Activated gamma-delta T cell treated with anti-CD3 and anti-CD28 coated beads, Interleukin-2, amount 50 U/mL, for 16 hours (primary cell): ENCODE measurements around the gene ADCY3.

ENCODE experiments used
- DNase-seq: peaks from one replicate; pipeline ENCODE4 v3.0.0-alpha.2; 2020; ENCODE audit warnings: low read depth

ADCY3 gene

DNA sequence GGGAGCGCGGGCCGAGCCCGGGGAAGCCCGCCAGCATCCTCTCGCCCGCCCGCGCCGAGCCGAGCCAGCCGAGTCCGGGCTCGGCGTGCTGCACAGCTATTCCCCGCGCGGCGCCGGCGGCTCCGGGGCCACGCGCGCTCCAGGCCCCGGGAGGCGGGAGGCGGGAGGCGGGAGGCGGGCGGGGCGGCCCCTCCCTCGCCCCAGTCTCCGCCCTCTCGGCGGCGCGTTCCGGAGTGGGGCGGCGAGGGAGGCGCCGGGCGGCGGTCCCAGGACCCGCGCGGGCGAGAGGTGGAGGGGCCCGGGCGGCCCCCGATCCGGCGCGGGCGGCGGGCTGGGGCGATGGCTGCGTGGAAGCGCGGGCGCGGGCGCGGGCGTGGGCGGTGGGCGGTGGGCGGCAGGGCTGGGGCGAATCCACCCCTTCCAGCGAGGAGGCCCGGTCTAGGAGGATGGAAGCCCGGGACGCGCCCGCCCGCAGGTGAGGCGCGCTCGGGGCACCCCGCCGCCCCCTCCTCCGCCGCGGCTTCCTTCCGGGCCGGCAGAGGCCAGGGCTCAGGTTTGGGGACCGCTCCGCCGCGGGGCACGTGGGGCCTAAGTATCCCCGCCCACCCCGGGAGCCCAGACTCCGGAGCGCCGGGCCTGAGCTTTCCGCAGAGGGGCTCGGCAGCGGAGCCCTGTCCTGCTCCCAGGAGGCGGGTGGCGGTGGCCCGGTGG is at the start of gene ADCY3:
Gene ADCY3 (minus strand): TSS at position 140 of the 711 bp plus-strand sequence. CDS start 1,250 bp downstream, outside the sequence.
- peak; percentile 42 for DNase-seq

DNA sequence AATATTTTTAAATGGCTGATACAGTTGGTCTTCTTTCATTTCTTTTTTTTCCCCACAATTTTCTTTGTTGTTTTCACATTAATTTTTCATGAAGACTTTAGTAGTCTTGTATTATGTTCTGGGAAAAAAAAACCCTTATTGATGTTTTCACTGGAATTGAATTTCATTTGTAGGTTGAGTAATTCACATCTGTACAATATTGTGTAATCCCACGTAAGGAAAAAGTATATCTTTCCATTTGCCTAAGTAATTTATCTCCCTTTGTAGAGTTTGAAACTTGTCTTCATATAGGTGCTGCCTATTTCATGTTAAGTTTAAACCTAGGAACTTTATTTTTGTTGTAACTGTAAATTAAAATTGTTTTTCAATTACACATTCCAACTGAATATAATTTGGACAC is 49.7 kb upstream of the ADCY3 start:
- no peak for DNase-seq

DNA sequence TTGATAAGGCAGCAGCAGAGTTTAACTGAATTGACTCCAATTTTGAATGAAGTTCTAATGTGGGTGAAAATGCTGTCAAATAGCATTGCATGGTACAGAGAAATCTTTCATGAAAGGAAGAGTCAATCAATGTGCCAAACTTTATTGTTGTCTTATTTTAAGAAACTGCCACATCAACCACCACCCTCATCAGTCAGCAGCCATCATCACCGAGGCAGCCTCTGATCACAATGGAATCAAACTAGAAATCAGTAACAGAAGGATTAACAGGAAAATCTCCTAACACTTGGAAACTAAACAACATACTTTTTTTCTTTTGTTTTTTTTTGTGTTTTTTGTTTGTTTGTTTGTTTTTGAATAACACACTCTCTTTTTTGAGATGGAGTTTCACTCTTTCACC is 41.9 kb upstream of the ADCY3 start:
- DNase-seq = no peak

GRCh38 chr2:24959761-24960160 is 39.7 kb upstream of the ADCY3 start:
- no peak for DNase-seq

- no peak for DNase-seq
These were observed 38.4 kb upstream of the ADCY3 start for GRCh38 chr2:24958411-24958935.

GRCh38 chr2:24957976-24958375 is 37.9 kb upstream of the ADCY3 start:
- DNase-seq = no peak

DNA sequence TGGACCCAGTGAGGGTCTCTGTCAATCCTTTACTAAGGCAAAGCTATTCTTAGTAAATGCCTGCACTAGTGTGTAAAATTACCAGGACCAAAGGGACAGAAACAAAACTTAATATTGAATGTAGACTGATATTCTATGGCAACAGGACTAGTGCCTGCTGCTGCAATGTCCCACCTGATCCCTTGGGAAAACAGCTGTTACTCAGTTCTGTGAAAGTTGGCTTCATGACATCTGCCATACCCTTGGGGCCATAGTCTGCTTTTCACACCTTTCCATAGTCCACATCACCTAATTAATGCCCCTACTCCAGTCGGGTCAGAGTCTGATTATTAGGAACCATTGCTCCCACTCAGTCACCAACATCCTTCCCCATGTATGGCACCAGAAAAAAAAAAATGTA is 37.2 kb upstream of the ADCY3 start:
- DNase-seq = no peak

- no peak for DNase-seq
These were observed 35.9 kb upstream of the ADCY3 start for GRCh38 chr2:24955921-24956320.

- DNase-seq = no peak
These were observed 35.2 kb upstream of the ADCY3 start for GRCh38 chr2:24955232-24955631.

GRCh38 chr2:24950102-24950501 is 30.1 kb upstream of the ADCY3 start:
- DNase-seq = no peak

- no peak for DNase-seq
These were observed 28.5 kb upstream of the ADCY3 start for GRCh38 chr2:24948506-24948905.

DNA sequence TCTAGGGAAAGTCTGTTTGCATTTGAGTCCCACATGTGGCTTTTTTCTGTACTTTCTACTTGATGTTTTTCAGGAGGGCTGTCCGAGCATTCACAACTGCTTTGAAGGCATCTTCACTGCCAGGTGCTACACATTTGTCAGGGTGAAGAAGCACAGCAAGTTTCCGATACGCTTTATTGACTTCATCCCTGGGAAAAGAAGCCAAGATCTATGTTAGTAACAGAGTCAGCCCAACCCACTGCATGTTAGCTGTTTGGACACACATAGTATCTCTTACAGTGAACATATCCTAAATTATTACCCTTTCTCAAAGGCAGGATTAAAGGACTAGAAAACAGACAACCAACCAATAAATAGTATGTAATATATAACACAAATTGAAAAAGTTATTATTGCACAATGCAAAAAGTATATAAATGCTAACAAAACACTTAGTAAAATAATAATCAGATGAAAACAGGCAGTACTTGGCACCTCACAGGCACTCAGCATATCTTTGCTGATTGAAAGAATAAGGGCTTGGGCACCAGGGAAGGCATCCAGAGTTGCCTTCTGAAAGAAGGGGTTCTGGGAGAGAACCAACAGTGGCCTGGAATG is 27.6 kb upstream of the ADCY3 start:
- DNase-seq = no peak

GRCh38 chr2:24945907-24946306 is 25.9 kb upstream of the ADCY3 start:
- no peak for DNase-seq

DNA sequence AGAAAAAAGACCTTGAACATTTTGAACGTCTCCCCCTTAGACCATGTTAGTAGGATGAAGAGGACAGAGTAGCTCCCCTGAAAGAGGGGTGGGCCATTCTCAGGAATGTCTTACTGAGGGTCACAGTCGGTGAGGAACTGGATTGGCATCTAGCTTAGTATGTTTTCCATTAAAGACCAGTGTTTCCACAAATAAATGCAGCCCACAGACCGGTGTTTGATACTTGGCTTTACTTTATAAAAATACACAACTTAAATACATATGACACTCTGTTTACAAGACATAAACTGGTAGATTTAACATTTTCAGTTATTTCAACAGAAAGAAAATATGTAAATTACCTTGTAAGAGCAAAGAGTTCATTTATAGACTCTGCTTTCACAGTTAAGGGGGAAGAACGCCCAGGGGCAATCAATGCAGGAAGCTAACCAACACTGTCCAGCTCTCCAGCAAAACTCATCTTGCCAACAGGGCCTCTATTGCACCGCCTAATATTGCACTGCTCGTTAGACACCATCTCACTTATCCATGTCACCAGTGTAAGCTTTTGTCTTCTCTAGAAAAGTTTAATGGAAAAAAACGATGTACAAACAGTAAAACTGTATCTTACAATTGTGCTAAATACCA is 23.5 kb upstream of the ADCY3 start:
- DNase-seq = no peak

DNA sequence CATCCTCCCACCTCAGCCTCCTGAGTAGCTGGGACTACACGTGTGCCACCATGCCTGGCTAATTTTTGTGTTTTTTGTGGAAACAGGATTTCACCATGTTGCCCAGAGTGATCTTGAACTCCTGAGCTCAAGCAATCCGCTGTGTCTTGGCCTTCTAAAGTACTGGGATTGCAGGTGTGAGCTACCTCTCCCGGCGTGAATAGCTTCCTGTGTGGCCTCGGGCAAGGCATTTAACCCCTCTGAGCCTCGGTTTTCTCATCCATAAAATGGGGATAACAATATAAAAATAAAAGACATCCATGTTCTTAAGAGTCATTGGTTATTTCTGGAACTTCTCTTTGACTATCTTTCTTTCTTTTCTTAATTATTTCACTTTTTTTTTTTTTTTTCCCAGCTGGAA is 19.3 kb upstream of the ADCY3 start:
- DNase-seq = no peak

GRCh38 chr2:24937236-24937635 is 17.2 kb upstream of the ADCY3 start:
- no peak for DNase-seq

DNA sequence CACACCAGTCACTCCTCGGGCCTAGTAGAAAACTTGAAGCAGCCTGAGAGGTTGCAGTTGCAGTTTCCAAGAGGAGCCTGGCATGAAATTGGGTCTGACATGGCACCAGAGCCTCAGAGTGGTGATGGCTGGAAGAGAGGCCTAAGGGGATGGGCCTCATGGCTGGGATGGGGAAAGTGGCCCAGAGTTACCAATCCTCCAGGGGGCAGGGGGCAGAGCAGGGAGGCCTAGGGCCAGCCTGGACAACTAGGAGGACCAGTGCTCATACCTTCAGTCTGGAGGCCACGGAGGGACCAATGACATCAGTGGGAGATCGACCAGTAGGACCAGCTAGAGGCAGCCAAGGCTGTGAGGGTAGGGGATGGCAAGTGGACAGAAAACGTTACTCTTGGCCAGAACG is 15.1 kb upstream of the ADCY3 start:
- DNase-seq = no peak

- DNase-seq = no peak
These were observed 12.7 kb upstream of the ADCY3 start for GRCh38 chr2:24932715-24933114.

DNA sequence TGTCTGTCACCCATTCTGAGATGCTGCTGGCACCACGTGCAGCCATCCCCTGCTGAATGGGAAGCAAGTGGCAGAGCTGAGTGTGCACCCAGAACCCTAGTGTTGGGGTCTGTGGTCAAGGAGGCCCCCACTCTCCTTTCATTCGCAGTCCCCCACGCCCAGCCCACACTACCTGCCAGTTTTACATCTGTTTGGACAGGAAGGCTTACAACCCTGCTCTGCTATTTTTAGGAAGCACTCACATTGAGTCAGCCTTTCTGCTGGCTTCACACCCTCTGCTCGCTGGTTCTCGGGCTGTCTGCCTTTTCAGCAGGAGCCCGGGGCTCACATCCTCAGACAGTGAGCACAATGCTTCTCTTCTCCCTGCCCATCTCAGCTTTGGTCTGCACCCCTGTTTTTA is 10.7 kb upstream of the ADCY3 start:
- DNase-seq = no peak

DNA sequence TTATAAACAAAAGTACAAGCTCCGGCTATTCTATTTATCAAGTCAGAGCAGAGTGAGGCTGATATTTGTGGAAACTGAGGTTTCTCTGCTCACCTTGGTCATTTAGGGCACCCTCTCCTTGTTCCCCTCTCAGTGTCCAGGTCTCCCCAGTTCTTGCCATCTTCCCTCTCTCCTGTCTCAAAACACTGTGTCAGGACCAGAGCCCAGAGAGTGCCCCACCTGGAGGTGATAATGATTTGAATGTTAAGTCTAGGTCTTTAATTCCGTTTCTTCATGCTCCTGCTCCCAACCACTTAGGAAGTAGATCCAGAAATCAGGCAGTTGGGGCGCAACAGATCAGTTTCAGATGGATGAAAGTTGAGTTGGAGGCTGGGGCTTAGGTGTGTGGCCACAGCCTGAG is 9.2 kb upstream of the ADCY3 start:
- no peak for DNase-seq

DNA sequence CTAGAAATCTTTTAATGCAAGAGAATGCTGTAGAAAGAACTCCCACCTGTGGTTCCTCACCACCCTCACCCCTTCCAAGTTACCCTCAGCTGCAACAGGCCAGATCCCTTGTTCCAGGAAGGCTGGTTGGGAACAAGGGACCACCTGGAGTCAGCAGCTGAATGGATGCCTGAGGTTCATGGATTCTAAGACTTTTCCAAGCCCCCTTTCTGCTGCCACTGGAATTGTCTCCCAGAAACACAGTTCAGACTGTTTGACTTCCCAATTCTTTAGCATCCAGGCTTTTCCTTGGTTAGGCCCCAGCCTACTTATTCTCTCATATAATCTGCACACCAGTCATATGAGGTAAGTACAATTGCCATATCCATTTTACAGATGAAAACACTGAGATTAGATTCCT is 8.0 kb upstream of the ADCY3 start:
- no peak for DNase-seq

DNA sequence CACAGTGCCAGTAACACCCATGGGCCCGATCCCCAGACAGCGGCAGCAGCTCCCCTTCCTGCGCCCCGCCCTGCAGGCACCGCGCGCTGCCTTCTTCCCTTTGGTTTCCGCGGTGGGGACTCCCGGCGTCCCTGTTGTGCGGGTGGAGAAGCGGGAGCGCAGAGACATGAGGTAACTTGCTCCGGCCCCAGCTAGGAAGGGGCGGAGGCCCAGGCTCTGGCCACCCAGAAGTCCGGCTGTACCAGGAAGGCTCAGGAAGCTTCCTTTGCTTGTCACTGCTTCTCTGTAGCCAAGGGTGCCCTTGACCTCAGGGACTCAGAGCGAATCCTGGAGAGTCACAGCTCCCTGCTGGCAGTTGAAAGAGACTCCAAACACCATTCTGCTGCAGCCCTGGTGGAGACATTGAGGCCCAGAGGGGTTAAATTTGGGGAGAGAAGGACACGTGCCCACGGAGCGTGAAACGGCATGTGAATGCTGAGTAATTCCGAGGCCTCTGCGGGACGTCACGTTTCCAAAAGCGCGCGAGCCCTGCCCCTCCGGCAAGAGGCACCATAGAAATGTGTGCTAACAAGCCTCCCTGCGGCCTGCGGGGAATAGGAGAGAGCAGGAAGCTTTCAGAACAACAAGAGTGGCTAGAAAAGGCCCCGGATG is 6.7 kb upstream of the ADCY3 start:
- DNase-seq = no peak

DNA sequence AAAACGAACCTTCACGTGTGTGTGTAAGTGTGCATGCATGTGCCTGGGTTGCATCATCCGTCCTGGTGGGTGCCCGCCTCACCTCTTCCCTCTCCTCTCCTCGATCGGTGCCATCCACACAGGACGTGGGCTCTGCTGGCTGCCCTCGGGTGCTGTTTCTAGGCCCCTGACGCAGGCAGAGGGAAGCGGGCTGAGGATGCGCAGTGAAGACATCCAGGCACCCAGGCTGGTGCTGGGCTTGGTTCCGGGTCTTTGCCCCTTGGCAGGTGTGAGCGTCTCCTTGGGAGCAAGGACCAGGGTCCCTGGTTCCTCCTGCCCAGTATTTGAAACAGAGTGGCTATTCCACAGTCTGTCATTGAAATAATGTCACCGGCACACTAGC is 6.2 kb upstream of the ADCY3 start:
- no peak for DNase-seq
